CD8-positive, alpha-beta memory T cell (primary cell): ENCODE data around the gene CLPTM1. TPM values are rescaled to one million over a fixed set of nuclear protein-coding genes. Genes with fewer than 3 reads are reported as not detected.

Experiments
- CTCF ChIA-PET: fragments of 350-600 bp; sonication (Branson Sonifier 250); formaldehyde crosslinking; loops from one replicate; lab custom pipeline; 2021; ENCODE audit warnings: antibody characterized with exemption; lab: Charles Lee
- POLR2A ChIA-PET: fragments of 350-600 bp; sonication (Branson Sonifier 250); formaldehyde crosslinking; loops from one replicate; lab custom pipeline; 2021; ENCODE audit warnings: antibody characterized with exemption; lab: Charles Lee
- DNase-seq, 5 donors: peaks; one replicate each; pipeline versions ENCODE4 v3.0.0 to v3.0.0-alpha.2; 2020 to 2022; ENCODE audit warnings: mixed read lengths in 1 of 5
- H3K27ac ChIP-seq: one replicate; pipeline ENCODE4 v1.7.0; 2013; ENCODE audit warnings: low read depth, mild to moderate bottlenecking, low read length, moderate library complexity
- H3K27me3 ChIP-seq: 2 replicates; pipeline ENCODE4 v1.7.0; 2013; ENCODE audit warnings: low read length, mild to moderate bottlenecking; ENCODE audit not compliant: insufficient read depth, poor library complexity, severe bottlenecking
- H3K36me3 ChIP-seq: 2 replicates; pipeline ENCODE4 v1.7.0; 2013; ENCODE audit warnings: mild to moderate bottlenecking, low read length, moderate library complexity; ENCODE audit not compliant: insufficient read depth
- H3K4me1 ChIP-seq: 2 replicates; pipeline ENCODE4 v1.7.0; 2013; ENCODE audit warnings: mild to moderate bottlenecking, low read length, moderate library complexity; ENCODE audit not compliant: insufficient read depth
- H3K4me3 ChIP-seq: 2 replicates; pipeline ENCODE4 v1.7.0; 2013; ENCODE audit warnings: mild to moderate bottlenecking, low read length
- H3K9me3 ChIP-seq: 2 replicates; pipeline ENCODE4 v1.7.0; 2013; ENCODE audit warnings: mild to moderate bottlenecking, low read length
- H3K27ac Mint-ChIP-seq, 8 donors: one replicate each; pipeline ENCODE4 v1.8.0; 2020 to 2021; ENCODE audit warnings: mixed read lengths in 8 of 8, mild to moderate bottlenecking in 6 of 8, inconsistent platforms in 3 of 8, moderate library complexity in 3 of 8
- H3K27me3 Mint-ChIP-seq, 2 donors: one replicate each; pipeline ENCODE4 v1.8.0; 2020 to 2021; ENCODE audit warnings: mixed read lengths in 2 of 2, mild to moderate bottlenecking in 1 of 2, moderate library complexity in 1 of 2
- H3K36me3 Mint-ChIP-seq, 3 donors: one replicate each; pipeline ENCODE4 v1.8.0; 2020 to 2021; ENCODE audit warnings: mixed read lengths in 3 of 3, inconsistent platforms in 1 of 3, mild to moderate bottlenecking in 1 of 3
- H3K4me1 Mint-ChIP-seq, 3 donors: one replicate each; pipeline ENCODE4 v1.8.0; 2020 to 2021; ENCODE audit warnings: mixed read lengths in 3 of 3, inconsistent platforms in 1 of 3, mild to moderate bottlenecking in 1 of 3
- H3K4me3 Mint-ChIP-seq, 7 donors: one replicate each; pipeline ENCODE4 v1.8.0; 2020 to 2021; ENCODE audit warnings: mixed read lengths in 7 of 7, mild to moderate bottlenecking in 6 of 7, moderate library complexity in 4 of 7, inconsistent platforms in 2 of 7
- H3K9me3 Mint-ChIP-seq, 5 donors: one replicate each; pipeline ENCODE4 v1.8.0; 2020 to 2022; ENCODE audit warnings: mixed read lengths in 5 of 5, mild to moderate bottlenecking in 3 of 5, moderate library complexity in 2 of 5, inconsistent platforms in 1 of 5
- polyA plus RNA-seq: library from polyadenylated mRNA; unstranded; fragments of 300-500 nt; fragmentation: Illumina TruSeq; gene quantifications from one replicate; pipeline ENCODE4 v1.2.3, GENCODE V29; 2021
- total RNA-seq, 2 experiments: library from RNA; stranded (reverse); gene quantifications; one replicate each; pipeline ENCODE4 v1.2.3, GENCODE V29; 2021

CLPTM1 gene
- total and polyA plus RNA-seq, 3 experiments from 2014 or later, result 27.5 to 82.5 (median 78.6) TPM

DNA sequence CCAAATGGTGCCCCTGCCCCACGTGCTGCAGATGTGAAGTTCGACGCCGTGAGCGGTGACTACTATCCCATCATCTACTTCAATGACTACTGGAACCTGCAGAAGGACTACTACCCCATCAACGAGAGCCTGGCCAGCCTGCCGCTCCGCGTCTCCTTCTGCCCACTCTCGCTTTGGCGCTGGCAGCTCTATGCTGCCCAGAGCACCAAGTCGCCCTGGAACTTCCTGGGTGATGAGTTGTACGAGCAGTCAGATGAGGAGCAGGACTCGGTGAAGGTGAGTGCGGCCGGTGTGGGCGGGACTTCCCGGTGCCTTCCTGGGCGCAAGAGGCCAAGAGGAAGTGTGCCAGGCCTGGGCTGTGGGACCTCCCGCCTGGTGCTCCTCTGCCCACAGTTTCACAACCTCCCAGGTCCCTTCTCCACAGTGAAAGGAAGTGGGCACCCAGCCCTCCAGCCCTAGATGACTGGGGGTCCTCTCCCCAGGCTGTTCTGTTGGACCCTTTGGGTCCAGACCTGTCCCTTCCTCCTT is 32.0 kb downstream of the CLPTM1 start:
- H3K27ac ChIP-seq, result no peak overlapping the region
- H3K9me3 ChIP-seq, result no peaks in the 10 kb centered on the region
- Mint-ChIP-seq H3K27me3 (peaks cover 0 to 3% of the 10 kb centered on the region in 2 donors), H3K27ac (peak overlapping the region in 1 of 8 donors; percentile 72), H3K4me1 (no peaks in the 10 kb centered on the region), H3K36me3 (peaks cover 0 to 79% (median 7%) of the 10 kb centered on the region in 3 donors), H3K4me3 (no peak overlapping the region), H3K9me3 (no peaks in the 10 kb centered on the region)
- no peaks in the 10 kb centered on the region for H3K36me3 ChIP-seq
- no peaks in the 10 kb centered on the region for H3K4me1 ChIP-seq
- CTCF ChIA-PET, result no interaction called here
- DNase-seq, result no peak
- H3K4me3 ChIP-seq, result no peak overlapping the region
- H3K27me3 ChIP-seq, result no peaks in the 10 kb centered on the region
- POLR2A ChIA-PET, result no interaction called here

DNA sequence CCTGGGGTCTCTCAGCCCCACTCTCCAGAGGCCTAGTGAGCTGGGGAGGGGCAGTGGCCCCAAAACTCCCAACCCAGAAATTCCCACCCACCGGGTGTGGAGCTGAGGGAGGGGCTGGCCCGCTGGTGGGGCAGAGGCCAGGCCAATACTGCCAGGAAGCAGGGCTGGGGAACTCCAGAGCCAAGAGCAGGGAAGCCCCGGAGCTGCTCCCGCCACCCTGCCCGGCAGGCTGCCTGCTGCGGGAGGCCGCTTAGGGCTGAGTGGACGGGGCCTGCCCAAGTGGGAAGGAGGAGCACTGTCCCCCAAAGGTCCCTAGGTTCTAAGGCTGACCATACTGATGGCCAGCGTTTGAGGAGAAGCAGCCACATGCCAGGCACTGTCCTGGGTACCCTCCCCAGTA is 33.1 kb downstream of the CLPTM1 start:
- ChIA-PET CTCF (interaction anchor here (0.8 to 2.9 kb wide), 8 partner anchors 11 to 351 kb away, joined by 3 to 17 read pairs (median 4); no protein-coding TSS in a partner anchor), POLR2A (interaction anchor here (0.6 kb wide), 1 partner anchor 27 kb away, joined by 3 read pairs; no protein-coding TSS in a partner anchor)
- H3K9me3 Mint-ChIP-seq, result no peaks in the 10 kb centered on the region
- Histone ChIP-seq H3K9me3 (no peaks in the 10 kb centered on the region), H3K36me3 (no peaks in the 10 kb centered on the region), H3K4me3 (no peak overlapping the region), H3K4me1 (no peaks in the 10 kb centered on the region), H3K27me3 (no peaks in the 10 kb centered on the region), H3K27ac (no peak overlapping the region)
- H3K36me3 Mint-ChIP-seq, result peaks cover 0 to 75% (median 7%) of the 10 kb centered on the region in 3 donors
- no peak overlapping the region for H3K4me3 Mint-ChIP-seq
- no peak for DNase-seq
- H3K27me3 Mint-ChIP-seq, result peaks cover 0 to 3% of the 10 kb centered on the region in 2 donors
- H3K27ac Mint-ChIP-seq, result no peak overlapping the region
- no peaks in the 10 kb centered on the region for H3K4me1 Mint-ChIP-seq

DNA sequence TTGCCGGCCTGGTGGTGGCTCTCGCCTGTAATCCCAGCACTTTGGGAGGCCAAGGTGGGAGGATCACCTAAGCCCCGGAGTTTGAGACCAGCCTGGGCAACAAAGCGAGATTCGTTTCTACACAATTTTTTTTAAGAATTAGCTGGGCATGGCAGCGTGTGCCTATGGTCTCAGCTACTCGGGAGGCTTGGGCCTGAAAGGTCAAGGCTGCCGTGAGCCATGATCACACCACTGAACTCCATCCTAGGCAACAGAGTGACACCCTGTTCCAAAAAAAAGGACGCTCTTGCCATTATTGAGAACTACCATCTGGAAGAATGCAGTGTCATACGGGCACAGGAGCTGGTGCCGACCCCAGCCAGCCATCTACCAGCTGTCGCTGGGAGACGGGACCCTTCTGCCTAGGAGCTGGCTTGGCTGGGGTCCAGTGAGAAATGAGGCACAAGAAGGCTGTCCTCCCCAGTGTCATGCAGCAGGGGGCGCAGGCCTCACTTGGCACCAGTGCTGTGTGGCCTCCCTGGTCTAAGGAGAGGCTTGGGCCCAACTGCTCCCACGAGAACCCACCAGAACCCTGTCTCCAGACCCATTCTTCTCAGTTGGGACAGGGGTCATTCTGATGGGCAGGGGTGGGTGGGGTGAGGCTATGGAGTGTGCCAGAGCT is 33.8 kb downstream of the CLPTM1 start:
- peak overlapping the region in 6 of 8 donors; percentile 54 to 81 (median 62) for H3K27ac Mint-ChIP-seq
- Histone ChIP-seq H3K4me3 (no peak overlapping the region), H3K27me3 (no peaks in the 10 kb centered on the region), H3K36me3 (no peaks in the 10 kb centered on the region), H3K27ac (no peak overlapping the region), H3K4me1 (no peaks in the 10 kb centered on the region), H3K9me3 (no peaks in the 10 kb centered on the region)
- CTCF ChIA-PET, result interaction anchor here (0.6 to 2.9 kb wide), 14 partner anchors 11 to 350 kb away, joined by 3 to 17 read pairs (median 4); partner anchors contain the start of gene CLASRP
- H3K4me1 Mint-ChIP-seq, result no peaks in the 10 kb centered on the region
- no peaks in the 10 kb centered on the region for H3K9me3 Mint-ChIP-seq
- H3K27me3 Mint-ChIP-seq, result peaks cover 0 to 3% of the 10 kb centered on the region in 2 donors
- DNase-seq, result peak; percentile 44 to 82 (median 55)
- POLR2A ChIA-PET, result no interaction called here
- no peak overlapping the region for H3K4me3 Mint-ChIP-seq
- H3K36me3 Mint-ChIP-seq, result peaks cover 0 to 79% (median 7%) of the 10 kb centered on the region in 3 donors

DNA sequence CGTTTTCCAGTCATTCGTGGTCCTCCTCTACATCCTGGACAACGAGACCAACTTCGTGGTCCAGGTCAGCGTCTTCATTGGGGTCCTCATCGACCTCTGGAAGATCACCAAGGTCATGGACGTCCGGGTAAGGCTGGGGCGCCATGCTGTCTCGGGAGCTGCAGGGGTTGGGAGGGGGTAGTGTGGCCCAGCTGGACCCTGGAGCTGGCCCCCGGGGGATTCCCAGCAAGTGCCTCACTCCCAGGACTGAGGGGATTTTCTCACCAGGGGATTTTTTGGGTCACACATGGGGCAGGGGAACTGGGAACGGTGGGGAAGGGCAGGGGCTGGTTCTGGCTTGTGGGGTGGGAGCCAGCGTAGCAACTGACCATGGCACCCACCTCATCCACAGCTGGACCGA is 35.3 kb downstream of the CLPTM1 start:
- H3K27ac ChIP-seq, result no peak overlapping the region
- CTCF ChIA-PET, result interaction anchor here (1.4 to 2.9 kb wide), 3 partner anchors 10 to 69 kb away, joined by 5 to 17 read pairs (median 5); no protein-coding TSS in a partner anchor

DNA sequence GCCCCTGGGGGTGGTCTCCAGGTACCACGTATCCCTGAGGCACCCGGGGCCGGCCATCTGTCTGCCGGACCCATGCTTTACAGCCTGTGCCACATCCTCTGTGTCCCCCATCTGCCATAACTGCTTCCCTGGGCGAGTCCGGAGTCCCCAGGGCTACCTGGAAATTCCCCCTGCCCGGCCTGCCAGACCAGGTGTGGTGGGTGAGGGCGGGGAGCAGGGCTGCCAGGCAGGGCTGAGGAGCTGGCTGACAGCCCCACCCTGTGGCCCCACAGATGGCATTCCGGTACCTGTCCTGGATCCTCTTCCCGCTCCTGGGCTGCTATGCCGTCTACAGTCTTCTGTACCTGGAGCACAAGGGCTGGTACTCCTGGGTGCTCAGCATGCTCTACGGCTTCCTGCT is 35.8 kb downstream of the CLPTM1 start:
- Histone ChIP-seq H3K4me3 (no peak overlapping the region), H3K4me1 (no peaks in the 10 kb centered on the region), H3K27ac (no peak overlapping the region), H3K27me3 (no peaks in the 10 kb centered on the region), H3K9me3 (no peaks in the 10 kb centered on the region), H3K36me3 (no peaks in the 10 kb centered on the region)
- H3K27ac Mint-ChIP-seq, result no peak overlapping the region
- ChIA-PET POLR2A (no interaction called here), CTCF (no interaction called here)
- no peaks in the 10 kb centered on the region for H3K4me1 Mint-ChIP-seq
- peaks cover 0 to 3% of the 10 kb centered on the region in 2 donors for H3K27me3 Mint-ChIP-seq
- H3K9me3 Mint-ChIP-seq, result no peaks in the 10 kb centered on the region
- DNase-seq, result no peak
- H3K36me3 Mint-ChIP-seq, result peaks cover 0 to 62% (median 7%) of the 10 kb centered on the region in 3 donors
- no peak overlapping the region for H3K4me3 Mint-ChIP-seq

More for the DNA sequence above, 35.3 kb downstream of the CLPTM1 start:
- Histone ChIP-seq H3K36me3 (no peaks in the 10 kb centered on the region), H3K4me3 (no peak overlapping the region), H3K27me3 (no peaks in the 10 kb centered on the region), H3K9me3 (no peaks in the 10 kb centered on the region), H3K4me1 (no peaks in the 10 kb centered on the region)
- POLR2A ChIA-PET, result no interaction called here
- no peak for DNase-seq
- Mint-ChIP-seq H3K9me3 (no peaks in the 10 kb centered on the region), H3K4me1 (no peaks in the 10 kb centered on the region), H3K36me3 (peaks cover 0 to 67% (median 7%) of the 10 kb centered on the region in 3 donors), H3K27me3 (peaks cover 0 to 3% of the 10 kb centered on the region in 2 donors), H3K4me3 (no peak overlapping the region), H3K27ac (no peak overlapping the region)

DNA sequence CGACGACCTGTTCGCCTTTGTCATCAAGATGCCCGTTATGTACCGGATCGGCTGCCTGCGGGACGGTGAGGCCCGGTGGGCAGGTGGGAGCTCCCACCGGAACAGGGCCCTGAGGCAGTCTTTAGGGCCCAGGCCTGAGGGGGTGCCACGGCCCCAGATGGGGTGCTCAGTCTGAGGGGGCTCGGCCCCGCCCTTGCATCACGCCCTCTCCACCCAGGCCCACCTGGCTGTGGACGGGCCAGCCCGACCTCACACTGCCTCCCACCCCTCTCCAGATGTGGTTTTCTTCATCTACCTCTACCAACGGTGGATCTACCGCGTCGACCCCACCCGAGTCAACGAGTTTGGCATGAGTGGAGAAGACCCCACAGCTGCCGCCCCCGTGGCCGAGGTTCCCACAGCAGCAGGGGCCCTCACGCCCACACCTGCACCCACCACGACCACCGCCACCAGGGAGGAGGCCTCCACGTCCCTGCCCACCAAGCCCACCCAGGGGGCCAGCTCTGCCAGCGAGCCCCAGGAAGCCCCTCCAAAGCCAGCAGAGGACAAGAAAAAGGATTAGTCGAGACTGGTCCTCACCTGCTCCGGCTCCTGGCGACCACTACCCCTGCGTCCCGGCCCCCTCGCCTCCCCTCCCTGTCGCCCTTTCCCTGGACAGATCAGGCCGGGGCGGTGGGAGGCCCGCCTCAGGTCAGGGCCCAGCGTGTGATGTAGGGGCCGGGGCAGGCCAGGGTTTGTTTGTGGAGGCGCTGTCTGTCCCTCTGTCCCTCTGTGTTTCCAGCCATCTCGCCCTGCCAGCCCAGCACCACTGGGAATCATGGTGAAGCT is 37.4 kb downstream of the CLPTM1 start:
- Histone ChIP-seq H3K36me3 (no peaks in the 10 kb centered on the region), H3K27me3 (no peaks in the 10 kb centered on the region), H3K4me1 (no peaks in the 10 kb centered on the region), H3K27ac (no peak overlapping the region), H3K4me3 (no peak overlapping the region), H3K9me3 (no peaks in the 10 kb centered on the region)
- Mint-ChIP-seq H3K27me3 (peaks cover 0 to 3% of the 10 kb centered on the region in 2 donors), H3K27ac (peak overlapping the region in 1 of 8 donors; percentile 26), H3K4me3 (peak overlapping the region in 1 of 7 donors; percentile 1), H3K4me1 (no peaks in the 10 kb centered on the region), H3K36me3 (peaks cover 0 to 46% (median 7%) of the 10 kb centered on the region in 3 donors), H3K9me3 (no peaks in the 10 kb centered on the region)
- POLR2A ChIA-PET, result no interaction called here
- CTCF ChIA-PET, result interaction anchor here (1.2 kb wide), 1 partner anchor 8 kb away, joined by 4 read pairs; no protein-coding TSS in a partner anchor
- DNase-seq, result no peak

DNA sequence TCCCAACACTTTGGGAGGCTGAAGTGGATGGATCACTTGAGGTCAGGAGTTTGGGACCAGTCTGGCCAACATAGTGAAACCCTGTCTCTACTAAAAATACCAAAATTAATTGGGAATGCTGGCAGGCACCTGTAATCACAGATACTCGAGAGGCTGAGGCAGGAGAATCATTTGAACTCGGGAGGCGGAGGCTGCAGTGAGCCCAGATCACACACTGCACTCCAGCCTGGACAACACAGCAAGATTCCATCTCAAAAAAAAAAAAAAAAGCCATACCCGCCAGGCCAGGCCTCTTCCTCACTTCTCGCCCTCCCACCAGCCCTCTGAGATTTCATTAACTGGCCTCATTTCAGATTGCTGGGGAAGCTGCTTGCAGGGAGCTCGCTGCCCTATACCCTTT is 38.3 kb downstream of the CLPTM1 start:
- CTCF ChIA-PET, result no interaction called here
- H3K9me3 ChIP-seq, result no peaks in the 10 kb centered on the region
- H3K27me3 Mint-ChIP-seq, result peaks cover 0 to 3% of the 10 kb centered on the region in 2 donors

More for the DNA sequence above, 38.3 kb downstream of the CLPTM1 start:
- no peaks in the 10 kb centered on the region for H3K4me1 Mint-ChIP-seq
- H3K36me3 Mint-ChIP-seq, result peaks cover 0 to 40% (median 4%) of the 10 kb centered on the region in 3 donors
- Histone ChIP-seq H3K27me3 (no peaks in the 10 kb centered on the region), H3K4me1 (no peaks in the 10 kb centered on the region), H3K36me3 (no peaks in the 10 kb centered on the region), H3K4me3 (no peak overlapping the region), H3K27ac (no peak overlapping the region)
- peak overlapping the region in 1 of 7 donors; percentile 28 for H3K4me3 Mint-ChIP-seq
- H3K27ac Mint-ChIP-seq, result peak overlapping the region in 1 of 8 donors; percentile 67
- H3K9me3 Mint-ChIP-seq, result no peaks in the 10 kb centered on the region
- no peak for DNase-seq
- POLR2A ChIA-PET, result no interaction called here
